Thyroid gland (tissue), 4 donors: ENCODE data around the gene RTRAF. TPM values are rescaled to one million over a fixed set of nuclear protein-coding genes. Genes with fewer than 3 reads are reported as not detected.

Experiments used
- DNase-seq, 2 donors: peaks; one replicate each; pipeline ENCODE4 v3.0.0-alpha.2; 2019
- H3K27ac ChIP-seq, 3 donors: fragments of 200-600 bp; sonication (generic); 1 replicate in 2 of 3; 2 replicates in 1 of 3; pipeline ENCODE4 v1.5.1; 2016 to 2019; ENCODE audit warnings: mild to moderate bottlenecking in 1 of 3, moderate library complexity in 1 of 3
- H3K27me3 ChIP-seq: fragments of 200-600 bp; sonication (generic); one replicate; pipeline ENCODE4 v1.5.1; 2019
- H3K36me3 ChIP-seq, 2 donors: fragments of 200-600 bp; sonication (generic); one replicate each; pipeline ENCODE4 v1.5.1; 2016 to 2019
- H3K4me1 ChIP-seq, 2 donors: fragments of 200-600 bp; sonication (generic); one replicate each; pipeline ENCODE4 v1.5.1; 2017 to 2019
- H3K4me3 ChIP-seq, 3 donors: fragments of 200-600 bp; sonication (generic); replicated peaks in 1 of 3; 1 replicate in 2 of 3; 2 replicates in 1 of 3; pipeline ENCODE4 v1.5.1; 2016; ENCODE audit warnings: mild to moderate bottlenecking in 1 of 3
- H3K9me3 ChIP-seq: fragments of 200-600 bp; sonication (generic); one replicate; pipeline ENCODE4 v1.5.1; 2017
- CTCF ChIP-seq, 6 experiments: fragments of 200-600 bp in 3 of 6; fragments of 450-650 bp in 3 of 6; sonication (generic) in 3 of 6; IDR thresholded peaks; one replicate each; pipeline ENCODE4 v1.5.1; 2016 to 2019; ENCODE audit warnings: antibody characterized with exemption in 6 of 6, mild to moderate bottlenecking in 2 of 6, inconsistent platforms in 1 of 6, moderate library complexity in 1 of 6
- POLR2A ChIP-seq, 2 donors: fragments of 450-650 bp; IDR thresholded peaks; one replicate each; pipeline ENCODE4 v1.6.1; 2017; ENCODE audit warnings: antibody characterized with exemption in 2 of 2, mild to moderate bottlenecking in 2 of 2, moderate library complexity in 1 of 2
- WGBS, 2 donors: methylation state at CpG; one replicate each; pipeline ENCODE4 v1.1.5; 2017; 5-methylcytosine and 5-hydroxymethylcytosine counted together
- intact Hi-C: fragments of 100-400 bp; cut with DNase I; formaldehyde crosslinking; loops from one replicate; pipeline ENCODE4 v1.15.1; 2023
- total RNA-seq, 4 donors: library from RNA; depleted of rRNA; stranded (reverse); fragments of >200 nt; gene quantifications; one replicate each; pipeline ENCODE4 v1.2.3, GENCODE V29; 2016

The RTRAF gene
- total RNA-seq, 4 donors from 2014 or later: 42.9 to 84.2 (median 51.6) TPM

GRCh38 chr14:52020866-52021717 is 31.7 kb downstream of the RTRAF start:
- Histone ChIP-seq H3K27ac (peak overlapping the region in 2 of 3 donors; percentile 16 to 18), H3K4me1 (peaks cover 0 to 27% of the 10 kb centered on the region in 2 donors), H3K36me3 (peaks cover 11 to 20% of the 10 kb centered on the region in 2 donors), H3K9me3 (no peaks in the 10 kb centered on the region), H3K27me3 (no peaks in the 10 kb centered on the region), H3K4me3 (no peak overlapping the region)
- intact Hi-C loops: no loop called here
- no peak for DNase-seq
- 73 to 77% methylated on average over 7 of the region's 7 CpGs for WGBS, 2 donors
- TF ChIP-seq POLR2A (IDR thresholded peaks at IDR 0.05) (no peak), CTCF (IDR thresholded peaks at IDR 0.05) (no peak)

GRCh38 chr14:52021957-52022600 is 32.7 kb downstream of the RTRAF start:
- peak overlapping the region in 2 of 3 donors; percentile 16 to 18 for H3K27ac ChIP-seq
- 59 to 66% methylated on average over 6 of the region's 6 CpGs for WGBS, 2 donors
- intact Hi-C loops: no loop called here
- H3K36me3 ChIP-seq: peaks cover 20 to 25% of the 10 kb centered on the region in 2 donors
- no peak overlapping the region for H3K4me3 ChIP-seq
- TF ChIP-seq CTCF (IDR thresholded peaks at IDR 0.05) (no peak), POLR2A (IDR thresholded peaks at IDR 0.05) (no peak)
- peaks cover 0 to 27% of the 10 kb centered on the region in 2 donors for H3K4me1 ChIP-seq
- H3K9me3 ChIP-seq: no peaks in the 10 kb centered on the region
- DNase-seq: no peak
- no peaks in the 10 kb centered on the region for H3K27me3 ChIP-seq

GRCh38 chr14:52023518-52023917 is 34.2 kb downstream of the RTRAF start:
- Histone ChIP-seq H3K36me3 (peaks cover 23 to 31% of the 10 kb centered on the region in 2 donors), H3K9me3 (no peaks in the 10 kb centered on the region), H3K27me3 (no peaks in the 10 kb centered on the region), H3K27ac (peak overlapping the region in 1 of 3 donors; percentile 8), H3K4me1 (peaks cover 0 to 23% of the 10 kb centered on the region in 2 donors), H3K4me3 (no peak overlapping the region)
- TF ChIP-seq CTCF (IDR thresholded peaks at IDR 0.05): no peak
- no peak for TF ChIP-seq POLR2A (IDR thresholded peaks at IDR 0.05)
- DNase-seq: no peak
- WGBS, 2 donors: 0 to 24% methylated on average over 1 of the region's 1 CpG
- intact Hi-C loops: no loop called here

- Histone ChIP-seq H3K27ac (peak overlapping the region in 2 of 3 donors; percentile 14 to 18), H3K4me3 (no peak overlapping the region), H3K9me3 (no peaks in the 10 kb centered on the region), H3K36me3 (peaks cover 15 to 26% of the 10 kb centered on the region in 2 donors), H3K4me1 (peaks cover 0 to 19% of the 10 kb centered on the region in 2 donors), H3K27me3 (no peaks in the 10 kb centered on the region)
- TF ChIP-seq CTCF (IDR thresholded peaks at IDR 0.05): no peak
- intact Hi-C loops: no loop called here
- DNase-seq: no peak
Measured at GRCh38 chr14:52025310-52025709, 36.0 kb downstream of the RTRAF start.
